ENCODE data around the gene SIX5.

Gene SIX5

DNA sequence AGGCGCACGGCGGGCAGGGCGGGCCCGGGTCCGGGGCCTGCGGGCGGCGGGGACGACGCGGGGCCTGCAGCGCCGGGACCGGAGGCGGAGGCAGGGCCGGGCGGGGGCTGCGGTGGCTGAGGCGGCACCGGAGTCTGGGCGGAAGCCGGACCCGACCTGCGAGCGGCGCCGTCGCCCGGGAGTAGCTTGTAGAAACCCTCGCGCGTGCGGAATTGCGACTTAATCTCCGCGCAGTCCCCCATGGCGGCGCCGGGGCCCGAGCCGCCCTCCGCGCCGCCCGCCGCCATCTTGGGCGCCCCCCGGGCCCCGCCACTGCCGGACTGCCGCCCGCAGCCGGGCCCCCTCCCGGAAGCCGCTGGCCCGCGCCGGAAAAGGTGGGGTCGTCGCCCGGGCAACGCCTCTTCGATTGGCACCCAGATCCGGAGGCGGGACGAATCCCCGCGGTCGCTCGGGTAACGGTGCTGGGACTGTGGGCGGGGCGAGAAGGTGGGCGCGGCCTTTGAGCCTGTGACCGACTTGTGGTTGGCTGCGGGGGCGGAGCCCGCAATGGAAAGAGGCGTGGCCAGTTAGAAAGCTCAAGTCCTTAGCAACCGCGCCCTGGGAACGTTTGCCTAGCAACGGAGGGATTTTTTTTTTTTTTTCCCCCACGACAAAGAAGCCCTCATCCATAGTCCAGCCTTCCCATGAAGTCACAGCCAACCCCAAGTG is 23.6 kb upstream of the SIX5 start, which contains the start of gene DMWD:
Gene DMWD (minus strand): TSS at position 376 of the 708 bp plus-strand sequence. CDS start 89 bp downstream, at position 287.
- DNase-seq (ENCODE audit: low read depth in 2 of 2), result peak; percentile 99

DNA sequence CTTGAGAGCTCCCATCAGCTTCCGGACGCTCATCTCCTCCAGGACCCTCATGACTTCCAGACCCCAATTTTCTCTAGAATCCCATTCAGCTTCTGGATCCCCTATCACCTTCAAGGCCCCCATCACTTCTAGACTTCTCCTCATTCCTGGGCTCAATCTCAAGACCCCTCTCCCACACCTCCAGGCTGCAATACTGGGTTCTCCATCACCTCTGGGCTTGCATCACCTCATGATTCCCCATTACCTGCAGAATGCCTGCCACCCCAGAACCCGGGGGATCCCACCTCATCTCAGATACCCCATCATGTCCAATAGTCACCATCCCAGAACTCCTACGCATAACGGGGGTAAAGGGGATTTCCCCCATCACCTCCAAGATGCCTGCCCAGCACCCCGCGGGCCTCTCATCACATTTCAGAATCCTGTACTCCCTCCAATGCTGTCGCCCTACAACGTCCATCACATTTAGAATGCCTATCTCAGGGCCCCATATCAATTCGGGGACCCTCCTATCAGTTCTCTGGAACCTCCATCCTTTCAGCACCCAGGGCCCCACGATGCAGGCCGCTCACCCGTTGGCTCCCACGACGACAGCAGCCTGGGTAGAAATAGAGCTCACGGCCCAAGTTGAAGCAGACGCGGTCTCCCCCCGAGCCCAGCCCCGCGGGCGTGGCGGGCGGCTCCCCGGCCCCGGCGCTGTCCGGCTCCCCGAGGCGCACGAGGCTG is 22.9 kb upstream of the SIX5 start:
- DNase-seq (ENCODE audit: low read depth in 2 of 2), result no peak

- no peak for DNase-seq (ENCODE audit: low read depth in 2 of 2)
Observed at GRCh38 chr19:45790942-45791341, 21.9 kb upstream of the SIX5 start.

DNA sequence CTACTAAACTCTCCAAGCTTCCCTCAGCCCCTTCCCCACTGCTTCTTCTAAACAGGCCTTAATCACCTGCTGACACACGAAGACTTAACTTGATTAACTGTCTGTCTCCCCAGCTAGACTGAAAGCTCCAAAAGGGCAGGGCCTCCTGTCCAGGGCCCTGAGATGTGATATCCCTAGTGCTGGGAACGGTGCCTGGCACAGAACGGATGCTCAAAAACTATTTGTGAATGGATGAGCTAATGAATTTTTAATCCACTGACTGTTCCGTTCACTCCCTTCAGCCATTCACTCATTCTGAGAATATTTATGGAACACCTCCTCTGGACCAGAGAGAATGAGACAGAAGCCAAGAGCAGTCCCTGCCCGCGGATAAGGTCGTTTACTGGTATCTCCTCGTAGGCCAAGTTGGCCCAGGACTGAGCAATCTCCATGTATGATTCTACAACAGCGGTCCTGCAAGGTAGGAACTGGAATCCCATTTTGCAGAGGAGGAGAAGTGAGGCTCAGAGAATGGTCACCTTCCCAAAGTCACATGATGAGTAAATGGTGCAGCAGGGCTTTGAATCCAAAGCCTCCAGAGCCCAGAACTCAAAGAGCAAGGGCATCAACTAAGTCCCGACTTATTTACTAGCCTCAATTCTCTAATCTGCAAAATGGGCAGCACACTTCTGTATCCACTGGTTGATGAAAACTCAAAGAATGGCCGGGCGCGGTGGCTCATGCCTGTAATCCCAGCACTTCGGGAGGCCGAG is 20.2 kb upstream of the SIX5 start:
- no peak for DNase-seq (ENCODE audit: low read depth in 2 of 2)

DNA sequence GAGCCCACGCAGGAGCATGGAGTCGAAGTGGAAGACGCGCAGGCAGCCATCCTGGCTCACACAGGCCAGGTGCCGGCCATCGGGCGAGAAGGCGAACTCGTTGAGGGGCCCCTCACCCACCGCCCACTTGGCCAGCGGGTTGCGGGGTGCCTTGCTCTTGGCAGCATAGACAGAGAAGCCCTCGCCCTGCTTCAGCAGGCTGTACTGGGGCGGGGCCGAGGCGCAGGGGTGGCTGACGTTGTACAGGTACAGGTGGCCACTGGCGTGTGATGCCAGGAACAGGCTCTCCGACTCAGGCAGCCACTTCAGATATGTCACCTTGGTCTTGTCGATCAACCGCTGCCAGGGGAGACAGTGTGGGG is 17.5 kb upstream of the SIX5 start:
- DNase-seq (ENCODE audit: low read depth in 2 of 2), result no peak

DNA sequence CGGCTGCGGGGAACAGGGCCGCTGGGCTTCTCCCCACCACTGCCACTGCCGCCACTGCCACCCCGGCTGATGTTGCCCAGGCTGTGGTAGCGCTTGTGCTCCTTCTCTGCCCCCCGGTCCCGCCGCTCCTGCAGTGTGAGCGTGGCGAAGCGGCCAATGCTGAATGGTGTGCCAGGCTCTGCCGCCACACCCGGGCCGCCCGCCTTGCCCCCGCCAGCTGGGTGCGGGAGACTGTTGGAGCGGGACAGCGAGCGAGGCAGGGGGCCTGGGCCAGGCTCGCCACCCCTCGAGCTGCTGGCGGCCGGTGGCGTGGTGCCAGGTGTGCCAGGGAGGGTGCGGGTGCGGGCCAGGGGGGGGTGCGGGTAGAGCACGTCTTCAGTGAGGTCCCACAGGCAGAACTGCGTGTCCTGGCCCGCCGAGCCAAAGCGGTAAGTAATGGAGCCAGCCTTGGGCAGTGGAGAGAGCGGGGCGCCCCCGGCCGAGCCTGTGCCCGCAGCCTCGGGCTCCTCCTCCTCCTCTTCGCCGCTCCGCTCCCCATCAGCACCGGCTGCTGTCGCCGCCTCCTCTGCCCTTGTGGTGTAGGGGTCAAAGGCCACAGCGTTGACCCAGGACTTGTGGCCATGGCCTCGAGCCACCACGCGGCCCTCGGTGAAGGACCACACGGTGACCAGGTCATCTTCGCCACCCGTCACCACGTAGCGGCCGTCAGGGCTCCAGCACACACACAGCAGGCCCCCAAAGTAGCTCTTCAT is 16.9 kb upstream of the SIX5 start:
- no peak for DNase-seq (ENCODE audit: low read depth in 2 of 2)

- DNase-seq (ENCODE audit: low read depth in 2 of 2), result no peak
Observed at GRCh38 chr19:45785097-45785496, 16.0 kb upstream of the SIX5 start.

DNA sequence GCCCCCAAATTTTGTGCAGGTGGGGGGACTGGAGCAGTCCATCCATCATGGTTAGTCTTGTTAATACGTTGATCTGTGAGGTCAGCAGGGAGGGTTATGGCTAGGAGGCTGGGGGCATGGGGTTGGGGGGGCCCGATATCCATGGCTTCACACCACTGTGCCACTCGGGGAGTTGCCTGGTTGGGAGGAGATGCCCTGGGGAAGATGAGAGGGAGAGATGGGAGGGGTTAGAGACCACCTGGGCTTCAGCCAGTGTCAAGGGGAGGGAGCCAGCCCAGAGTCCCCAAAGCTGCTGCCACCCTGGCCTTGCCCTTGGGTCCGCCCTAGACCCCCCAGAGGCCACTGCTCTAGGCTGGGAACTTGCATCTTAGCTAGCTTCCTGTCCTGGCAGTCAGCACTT is 15.0 kb upstream of the SIX5 start:
- DNase-seq (ENCODE audit: low read depth in 2 of 2), result no peak

GRCh38 chr19:45782820-45783785 is 14.1 kb upstream of the SIX5 start:
- DNase-seq (ENCODE audit: low read depth in 2 of 2), result no peak

GRCh38 chr19:45782162-45782691 is 13.2 kb upstream of the SIX5 start, which contains the start of gene DMPK:
TSS of gene DMPK (minus strand) at chr19:45782490. CDS start at chr19:45782352, 138 bp downstream.
- DNase-seq (ENCODE audit: low read depth in 2 of 2), result no peak

DNA sequence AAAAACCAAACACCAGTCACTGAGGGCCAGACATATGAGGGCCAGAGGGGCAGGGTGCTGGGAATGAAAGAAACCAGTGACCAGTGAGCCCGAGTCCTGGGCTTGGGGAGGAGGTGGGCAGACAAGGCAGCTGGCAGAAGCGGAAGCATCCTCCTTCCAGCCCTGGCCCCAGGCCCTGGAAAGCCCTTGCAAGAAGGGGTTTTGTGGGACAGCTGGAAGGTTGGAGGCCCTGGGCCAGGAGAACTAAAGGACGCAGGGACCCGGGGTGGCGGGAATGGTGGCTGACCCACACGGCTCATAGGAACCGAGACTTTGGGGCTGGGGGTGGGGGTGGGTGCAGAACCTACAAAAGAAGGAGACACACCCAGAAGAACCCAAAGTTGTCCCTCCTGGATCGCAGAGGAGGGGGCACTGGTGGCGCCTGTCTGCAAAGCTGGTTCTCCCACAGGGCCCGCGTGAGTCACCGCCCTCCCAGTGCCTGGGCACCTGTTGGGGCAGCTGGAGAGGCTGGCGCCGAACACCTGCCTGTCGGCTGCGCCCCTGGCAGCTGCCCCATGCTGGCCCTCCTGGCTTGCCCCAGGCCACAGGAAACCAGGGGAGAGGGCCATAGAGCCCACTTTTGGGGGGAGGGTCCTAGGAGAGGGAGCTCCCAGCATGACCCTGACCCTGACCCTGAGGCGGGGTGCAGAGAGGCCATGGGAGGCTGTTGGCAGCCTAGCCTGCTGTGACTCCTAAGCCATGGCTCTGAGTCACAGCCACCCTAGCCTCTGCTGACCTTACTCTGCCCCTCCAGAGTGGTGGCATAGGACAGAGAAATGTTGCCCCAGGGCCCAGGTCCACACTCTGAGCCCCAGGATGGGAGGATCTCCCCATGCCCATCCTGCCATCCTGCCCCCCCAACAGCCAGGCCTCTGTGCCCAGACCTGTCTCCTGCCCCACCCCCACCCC is 12.4 kb upstream of the SIX5 start:
- no peak for DNase-seq (ENCODE audit: low read depth in 2 of 2)

- DNase-seq (ENCODE audit: low read depth in 2 of 2), result no peak
Observed at GRCh38 chr19:45780448-45781213, 11.6 kb upstream of the SIX5 start.

GRCh38 chr19:45780146-45780447 is 11.0 kb upstream of the SIX5 start:
- no peak for DNase-seq (ENCODE audit: low read depth in 2 of 2)

- DNase-seq (ENCODE audit: low read depth in 2 of 2), result peak; percentile 64 to 65
Observed at GRCh38 chr19:45779231-45780145, 10.4 kb upstream of the SIX5 start.

DNA sequence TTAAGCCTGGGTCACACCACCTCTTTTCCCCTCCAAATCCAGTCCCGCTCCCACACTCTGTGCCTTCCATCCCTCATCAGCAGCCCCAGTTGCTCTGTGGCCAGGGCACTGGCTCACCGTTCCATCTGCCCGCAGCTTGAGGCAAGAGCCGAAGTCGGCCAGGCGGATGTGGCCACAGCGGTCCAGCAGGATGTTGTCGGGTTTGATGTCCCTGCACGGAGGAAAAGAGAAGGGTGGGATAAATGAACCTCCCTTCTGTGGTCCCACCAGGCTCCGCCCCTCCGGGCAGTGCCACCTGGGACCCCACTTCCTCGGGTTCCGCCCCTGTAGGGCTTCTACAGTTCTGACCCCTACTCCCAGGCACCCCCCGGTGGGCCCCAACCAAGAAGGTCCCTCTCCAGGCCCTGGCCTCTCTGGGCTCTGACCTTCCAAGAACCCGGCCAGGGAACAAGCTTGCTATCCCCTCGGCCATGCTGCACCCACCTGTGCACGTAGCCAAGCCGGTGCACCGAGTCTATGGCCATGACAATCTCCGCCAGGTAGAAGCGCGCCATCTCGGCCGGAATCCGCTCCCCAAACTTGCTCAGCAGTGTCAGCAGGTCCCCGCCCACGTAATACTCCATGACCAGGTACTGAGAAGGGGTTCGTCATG is 9.1 kb upstream of the SIX5 start:
- DNase-seq (ENCODE audit: low read depth in 2 of 2), result no peak

DNA sequence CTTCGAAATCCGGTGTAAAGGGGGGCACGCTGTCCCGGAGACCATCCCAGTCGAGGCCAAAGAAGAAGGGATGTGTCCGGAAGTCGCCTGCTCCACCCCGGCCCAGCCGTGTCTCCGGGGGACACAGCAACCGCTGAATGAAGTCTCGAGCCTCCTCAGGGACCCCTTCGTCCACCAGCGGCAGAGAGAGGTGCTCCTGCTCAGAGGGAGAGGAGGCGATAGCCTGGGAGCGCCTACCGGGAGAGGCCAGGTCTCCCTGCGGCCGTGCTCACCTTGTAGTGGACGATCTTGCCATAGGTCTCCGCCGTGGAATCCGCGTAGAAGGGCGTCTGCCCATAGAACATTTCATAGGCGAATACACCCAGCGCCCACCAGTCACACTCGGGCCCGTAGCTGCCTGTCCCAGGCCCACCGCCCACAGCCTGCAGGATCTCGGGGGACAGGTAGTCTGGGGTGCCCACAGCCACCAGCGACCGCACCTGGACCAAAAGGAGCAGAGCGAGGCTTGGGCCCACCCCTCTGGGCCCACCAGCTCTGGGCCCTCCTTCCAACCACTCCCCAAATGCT is 8.4 kb upstream of the SIX5 start:
- no peak for DNase-seq (ENCODE audit: low read depth in 2 of 2)

DNA sequence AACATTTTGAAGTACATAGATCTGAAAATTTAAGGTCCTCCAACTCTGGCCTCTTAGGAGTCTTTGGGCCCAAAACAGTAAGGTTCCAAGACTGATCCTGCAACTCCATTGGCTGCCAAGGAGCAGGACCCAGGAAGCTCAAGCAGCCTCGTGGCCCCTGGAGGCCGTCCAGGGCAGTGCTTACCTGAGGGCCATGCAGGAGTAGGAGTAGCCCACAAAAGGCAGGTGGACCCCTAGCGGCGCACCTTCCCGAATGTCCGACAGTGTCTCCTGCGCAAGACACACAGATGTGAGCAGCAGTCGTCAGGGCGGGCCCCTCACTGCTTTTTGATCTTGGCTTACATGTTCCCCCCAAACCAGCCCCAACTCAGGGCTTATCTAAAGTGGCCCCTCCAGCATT is 5.7 kb upstream of the SIX5 start:
- DNase-seq (ENCODE audit: low read depth in 2 of 2), result no peak

Measured in stimulated activated CD8-positive, alpha-beta memory T cell treated with anti-CD3 and anti-CD28 coated beads, Interleukin-7, amount 100 ng/mL, for 4 hours (primary cell).